K562 (cell line): Measurements from ENCODE around the gene PABPC1L. TPM values are rescaled to one million over a fixed set of nuclear protein-coding genes. Genes with fewer than 3 reads are reported as not detected.

Experiments
- CHD2 ChIP-seq: IDR thresholded peaks from 2 replicates; pipeline ENCODE4 v1.6.1; 2011; ENCODE audit warnings: low read depth, low read length
- CLOCK ChIP-seq: fragments of 250-450 bp; sonication (Bioruptor Pico); IDR thresholded peaks from 2 replicates; pipeline ENCODE4 v1.4.0; 2020; ENCODE audit warnings: mild to moderate bottlenecking, moderate library complexity, borderline replicate concordance
- CUX1 ChIP-seq: fragments of 200-800 bp; sonication (Bioruptor generic); IDR thresholded peaks from 2 replicates; pipeline ENCODE4 v1.6.1; 2016; ENCODE audit warnings: missing genetic modification characterization, missing compliant biosample characterization
- FOXK1 ChIP-seq: sonication (generic); formaldehyde crosslinking; IDR thresholded peaks from 2 replicates; pipeline ENCODE4 v1.8.0; 2022; ENCODE audit warnings: missing genetic modification reagents, mild to moderate bottlenecking, borderline replicate concordance
- GABPB2 ChIP-seq: fragments of 250-450 bp; sonication (Bioruptor Pico); conservative IDR thresholded peaks from 2 replicates; pipeline ENCODE4 v1.5.1; 2021; ENCODE audit warnings: mild to moderate bottlenecking
- RREB1 ChIP-seq: fragments of 250-450 bp; sonication (Bioruptor Pico); IDR thresholded peaks from 2 replicates; pipeline ENCODE4 v1.4.0; 2020
- ZNF609 ChIP-seq: sonication (generic); formaldehyde crosslinking; IDR thresholded peaks from 2 replicates; pipeline ENCODE4 v1.8.1; 2023; ENCODE audit warnings: missing genetic modification reagents, mild to moderate bottlenecking, borderline replicate concordance
- polyA plus RNA-seq, 8 experiments: library from polyadenylated mRNA; depleted of rRNA in 4 of 8; stranded (reverse) in 5 of 8; unstranded in 3 of 8; fragments of >200 nt; fragmentation: Nextera tagmentation in 2 of 8; fragmentation: Illumina TruSeq in 1 of 8; extraction: Ambion mirVana in 2 of 8; extraction: Trizol in 1 of 8; gene quantifications; 2 replicates each; pipeline versions ENCODE4 v1.2.1 to v1.2.3, GENCODE V29; 2011 to 2014; ENCODE audit warnings: inconsistent platforms in 1 of 8, missing spikeins in 1 of 8
- total RNA-seq, 7 experiments: library from RNA; depleted of rRNA in 6 of 7; stranded (reverse); fragments of >200 nt in 6 of 7; fragmentation: Illumina TruSeq in 2 of 7; extraction: Trizol in 2 of 7; gene quantifications; 2 replicates each; pipeline versions ENCODE4 v1.2.1 to v1.2.3, GENCODE V29; 2011 to 2021; ENCODE audit warnings: low replicate concordance in 1 of 7

Gene PABPC1L
- total and polyA plus RNA-seq, 9 of the 15 experiments (the other 6 are each of a cell fraction or from before 2014, with no cell fraction given), result 6.0 to 90.3 (median 15.8) TPM

- no peak for TF ChIP-seq RREB1
- TF ChIP-seq ZNF609, result no peak
- no peak for TF ChIP-seq CLOCK
- TF ChIP-seq CHD2, result no peak
- TF ChIP-seq GABPB2 (CRISPR knock-in tag), result no peak
- TF ChIP-seq CUX1 (CRISPR knock-in tag), result no peak
- 0 out of 2 replicates have a peak, but pooled peaks have one; percentile 26 for TF ChIP-seq FOXK1
Measured at GRCh38 chr20:44911264-44911921, 1.5 kb downstream of the PABPC1L start (continued).
